SK-N-SH treated with all-trans-retinoic acid at 6 μM for 48 hours (cell line): Measurements from ENCODE around the gene SMTNL1.

ENCODE experiments used
- ESRRG ChIP-seq: fragments of 250-450 bp; sonication (Bioruptor Pico); IDR thresholded peaks from 2 replicates; pipeline ENCODE4 v1.6.1; 2021; ENCODE audit warnings: mild to moderate bottlenecking
- SNAI2 ChIP-seq: fragments of 250-450 bp; sonication (Bioruptor Pico); IDR thresholded peaks from 2 replicates; pipeline ENCODE4 v1.5.0; 2020; ENCODE audit warnings: mild to moderate bottlenecking, moderate library complexity
- ZC3H10 ChIP-seq: fragments of 250-450 bp; sonication (Bioruptor Pico); IDR thresholded peaks from 2 replicates; pipeline ENCODE4 v1.5.1; 2021; ENCODE audit warnings: mild to moderate bottlenecking, moderate library complexity
- ZFP30 ChIP-seq: fragments of 450-650 bp; formaldehyde crosslinking; IDR thresholded peaks from 2 replicates; pipeline ENCODE4 v1.5.0; 2022; ENCODE audit warnings: mild to moderate bottlenecking, moderate library complexity
- ZNF8 ChIP-seq: fragments of 450-650 bp; formaldehyde crosslinking; IDR thresholded peaks from 2 replicates; pipeline ENCODE4 v1.5.0; 2020; ENCODE audit warnings: mild to moderate bottlenecking, moderate library complexity
- TF ChIP-seq, protein P1 (sequence below): fragments of 250-450 bp; sonication (Bioruptor Pico); IDR thresholded peaks from 2 replicates; pipeline ENCODE4 v1.8.0; 2020; ENCODE audit warnings: mild to moderate bottlenecking, moderate library complexity, borderline replicate concordance

DNA sequence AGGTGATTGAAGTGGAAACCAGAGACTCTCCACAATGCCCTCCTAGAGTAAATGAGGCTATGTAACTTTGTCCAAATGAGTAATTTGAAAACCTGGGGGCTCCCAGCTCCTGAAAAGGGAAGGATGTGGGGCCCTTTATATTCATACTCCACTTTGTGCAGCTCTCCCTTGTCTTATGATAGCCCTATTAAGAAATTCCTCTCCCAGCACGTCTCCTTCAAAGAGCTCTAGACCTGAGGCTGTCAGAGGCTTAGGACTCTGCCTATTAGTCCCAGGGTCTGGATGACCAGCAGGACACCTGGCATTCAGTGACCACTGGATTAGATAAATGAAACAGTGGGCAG lies 24.0 kb upstream of the SMTNL1 start:
- TF ChIP-seq, protein P1, sequence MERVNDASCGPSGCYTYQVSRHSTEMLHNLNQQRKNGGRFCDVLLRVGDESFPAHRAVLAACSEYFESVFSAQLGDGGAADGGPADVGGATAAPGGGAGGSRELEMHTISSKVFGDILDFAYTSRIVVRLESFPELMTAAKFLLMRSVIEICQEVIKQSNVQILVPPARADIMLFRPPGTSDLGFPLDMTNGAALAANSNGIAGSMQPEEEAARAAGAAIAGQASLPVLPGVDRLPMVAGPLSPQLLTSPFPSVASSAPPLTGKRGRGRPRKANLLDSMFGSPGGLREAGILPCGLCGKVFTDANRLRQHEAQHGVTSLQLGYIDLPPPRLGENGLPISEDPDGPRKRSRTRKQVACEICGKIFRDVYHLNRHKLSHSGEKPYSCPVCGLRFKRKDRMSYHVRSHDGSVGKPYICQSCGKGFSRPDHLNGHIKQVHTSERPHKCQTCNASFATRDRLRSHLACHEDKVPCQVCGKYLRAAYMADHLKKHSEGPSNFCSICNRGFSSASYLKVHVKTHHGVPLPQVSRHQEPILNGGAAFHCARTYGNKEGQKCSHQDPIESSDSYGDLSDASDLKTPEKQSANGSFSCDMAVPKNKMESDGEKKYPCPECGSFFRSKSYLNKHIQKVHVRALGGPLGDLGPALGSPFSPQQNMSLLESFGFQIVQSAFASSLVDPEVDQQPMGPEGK (CRISPR knock-in tag) = no peak
- TF ChIP-seq ZFP30 = no peak
- TF ChIP-seq ZNF8 (CRISPR knock-in tag) = no peak
- TF ChIP-seq ESRRG (CRISPR knock-in tag) = no peak
- no peak for TF ChIP-seq ZC3H10 (CRISPR knock-in tag)
- TF ChIP-seq SNAI2 (CRISPR knock-in tag) = no peak
